ENCODE results near the gene GNB1L. TPM values are rescaled to one million over a fixed set of nuclear protein-coding genes. Genes with fewer than 3 reads are reported as not detected.

Gene GNB1L
- total RNA-seq, 1 experiment from 2014 or later: 10.3 TPM

- Histone ChIP-seq H3K4me2 (no peak overlapping the region), H3K9me3 (ENCODE audit: insufficient read depth, low read depth) (no peaks in the 10 kb centered on the region), H3K36me3 (ENCODE audit: low read depth) (no peaks in the 10 kb centered on the region), H3K9me2 (ENCODE audit: insufficient read depth) (no peaks in the 10 kb centered on the region), H2AFZ (no peak overlapping the region), H3K27ac (no peak overlapping the region), H4K20me1 (ENCODE audit: insufficient read depth) (no peaks in the 10 kb centered on the region), H3F3A (ENCODE audit: insufficient read depth, low read depth) (no peaks in the 10 kb centered on the region), H3K4me1 (replicated peaks; ENCODE audit: insufficient read depth) (peaks cover 6% of the 10 kb centered on the region), H3K4me3 (no peak overlapping the region), H3K27me3 (ENCODE audit: insufficient read depth, low read depth) (no peaks in the 10 kb centered on the region), H3K79me2 (ENCODE audit: low read depth) (no peaks in the 10 kb centered on the region)
- intact Hi-C loops (cut with micrococcal nuclease; ENCODE audit: unreplicated experiment): no loop called here
- no TSS peak for BruUV-seq (replicated peaks)
- DNase-seq: no peak
- CTCF ChIA-PET: no interaction called here
- POLR2A ChIA-PET (ENCODE audit: unreplicated experiment): no interaction called here
- TF ChIP-seq CTCF (conservative IDR thresholded peaks at IDR 0.05) (no peak), EZH2 (IDR thresholded peaks at IDR 0.05; ENCODE audit: low read depth) (no peak)
These were observed 120.9 kb downstream of the GNB1L start for GRCh38 chr22:19733755-19734154.

Other genes starting within 250 kb of the GNB1L start
- gene SEPTIN5, start 140.4 kb downstream of the GNB1L start, total RNA-seq (2021): 2.0 and 8.1 TPM in 2 replicates
- gene GP1BB, start 131.3 kb downstream of the GNB1L start, total RNA-seq (2021): 0.35 and 2.0 TPM in 2 replicates
- 0.74 and 2.4 TPM in 2 replicates for gene TBX1, start 94.1 kb downstream of the GNB1L start, total RNA-seq (2021)
- 20.9 and 23.5 TPM in 2 replicates for gene RTL10, start within 50 bp of the GNB1L start, total RNA-seq (2021)
- gene COMT, start 86.9 kb upstream of the GNB1L start, total RNA-seq (2021): 99.9 and 107 TPM in 2 replicates
- 21.7 and 22.4 TPM in 2 replicates for gene TXNRD2, start 86.9 kb upstream of the GNB1L start, total RNA-seq (2021)
- 15.6 and 21.0 TPM in 2 replicates for gene ARVCF, start 161.9 kb upstream of the GNB1L start, total RNA-seq (2021)
- gene TANGO2, start 166.2 kb upstream of the GNB1L start, total RNA-seq (2021): 22.4 and 25.0 TPM in 2 replicates
- 31.9 and 34.7 TPM in 2 replicates for gene DGCR8, start 225.4 kb upstream of the GNB1L start, total RNA-seq (2021)